Gastroesophageal sphincter (tissue), 3 donors: ENCODE measurements around the gene RAD51B.

Experiments used
- CTCF ChIP-seq, 4 experiments: fragments of 200-600 bp in 2 of 4; fragments of 450-650 bp in 2 of 4; sonication (generic) in 1 of 4; IDR thresholded peaks; one replicate each; pipeline ENCODE4 v1.5.1; 2017 to 2019; ENCODE audit warnings: antibody characterized with exemption in 4 of 4, mild to moderate bottlenecking in 2 of 4, moderate library complexity in 2 of 4
- POLR2A ChIP-seq, 2 donors: fragments of 450-650 bp; IDR thresholded peaks; one replicate each; pipeline ENCODE4 v1.6.1; 2017; ENCODE audit warnings: antibody characterized with exemption in 2 of 2, mild to moderate bottlenecking in 2 of 2, moderate library complexity in 1 of 2

GRCh38 chr14:68598621-68599447 is 779.3 kb downstream of the RAD51B start:
- no peak for TF ChIP-seq CTCF (IDR thresholded peaks at IDR 0.05)
- no peak for TF ChIP-seq POLR2A (IDR thresholded peaks at IDR 0.05)
